Sigmoid colon (tissue), 7 donors: ENCODE measurements around the gene KRTAP10-12. TPM values are rescaled to one million over a fixed set of nuclear protein-coding genes. Genes with fewer than 3 reads are reported as not detected.

Experiments
- DNase-seq: peaks from one replicate; pipeline ENCODE4 v3.0.0-alpha.2; 2019
- H3K27ac ChIP-seq, 4 donors: fragments of 200-600 bp; sonication (generic); one replicate each; pipeline ENCODE4 v1.5.1; 2016 to 2019; ENCODE audit warnings: mild to moderate bottlenecking in 1 of 4
- H3K27me3 ChIP-seq, 3 donors: fragments of 200-600 bp; sonication (generic); one replicate each; pipeline ENCODE4 v1.5.1; 2019; ENCODE audit warnings: mild to moderate bottlenecking in 1 of 3
- H3K36me3 ChIP-seq, 4 donors: fragments of 200-600 bp; sonication (generic); one replicate each; pipeline ENCODE4 v1.5.1; 2016 to 2019
- H3K4me1 ChIP-seq, 4 donors: fragments of 200-600 bp; sonication (generic); one replicate each; pipeline ENCODE4 v1.5.1; 2017 to 2019
- H3K4me3 ChIP-seq, 4 donors: fragments of 200-600 bp; sonication (generic); one replicate each; pipeline ENCODE4 v1.5.1; 2017 to 2019; ENCODE audit warnings: mild to moderate bottlenecking in 2 of 4, moderate library complexity in 1 of 4
- H3K9me3 ChIP-seq, 4 donors: fragments of 200-600 bp in 3 of 4; sonication (generic) in 3 of 4; one replicate each; pipeline versions ENCODE4 v1.5.1 to v1.6.1; 2013 to 2019
- CTCF ChIP-seq, 4 experiments: fragments of 450-650 bp in 3 of 4; fragments of 200-600 bp in 1 of 4; IDR thresholded peaks; one replicate each; pipeline ENCODE4 v1.5.1; 2016 to 2019; ENCODE audit warnings: antibody characterized with exemption in 4 of 4, mild to moderate bottlenecking in 3 of 4, moderate library complexity in 2 of 4
- EP300 ChIP-seq, 4 donors: sonication (generic); formaldehyde crosslinking; IDR thresholded peaks; one replicate each; pipeline ENCODE4 v1.6.1; 2017; ENCODE audit warnings: antibody characterized with exemption in 4 of 4
- POLR2A ChIP-seq, 2 donors: fragments of 450-650 bp; IDR thresholded peaks; one replicate each; pipeline ENCODE4 v1.6.1; 2016; ENCODE audit warnings: antibody characterized with exemption in 2 of 2, mild to moderate bottlenecking in 2 of 2, moderate library complexity in 2 of 2
- POLR2AphosphoS5 ChIP-seq, 4 donors: sonication (generic); formaldehyde crosslinking; IDR thresholded peaks; one replicate each; pipeline ENCODE4 v1.6.1; 2017; ENCODE audit warnings: antibody characterized with exemption in 4 of 4
- WGBS, 2 donors: extraction: QIAGEN DNeasy Blood & Tissue Kit; methylation state at CpG; one replicate each; pipeline ENCODE4 v1.1.7; 2013; 5-methylcytosine and 5-hydroxymethylcytosine counted together
- intact Hi-C: fragments of 100-400 bp; cut with DNase I; formaldehyde crosslinking; loops from one replicate; pipeline ENCODE4 v1.15.1; 2023
- polyA plus RNA-seq, 3 donors: library from polyadenylated mRNA; stranded (reverse); fragments of 200-250 nt; gene quantifications; one replicate each; pipeline ENCODE4 v1.2.3, GENCODE V29; 2013
- total RNA-seq, 4 donors: library from RNA; depleted of rRNA; stranded (reverse); fragments of >200 nt; gene quantifications; one replicate each; pipeline ENCODE4 v1.1.0, GENCODE V29; 2016
- donor health status: healthy with polysubstance abuse.
- donor health status: Bipolar disorder and iron deficiency.
- donor health status: healthy.

KRTAP10-12 gene
- total and polyA plus RNA-seq, 7 donors: not detected

GRCh38 chr21:44664691-44665090, 32.3 kb upstream of the KRTAP10-12 start:
- Histone ChIP-seq H3K9me3 (no peaks in the 10 kb centered on the region), H3K27ac (no peak overlapping the region), H3K4me1 (no peaks in the 10 kb centered on the region), H3K36me3 (no peaks in the 10 kb centered on the region), H3K4me3 (no peak overlapping the region), H3K27me3 (no peaks in the 10 kb centered on the region)
- intact Hi-C loops: no loop called here
- WGBS, 2 donors: 88 to 89% methylated on average over 5 of the region's 5 CpGs
- DNase-seq: no peak
- no peak for TF ChIP-seq CTCF (IDR thresholded peaks at IDR 0.05)
- TF ChIP-seq EP300 (IDR thresholded peaks at IDR 0.05): no peak
- no peak for TF ChIP-seq POLR2AphosphoS5 (IDR thresholded peaks at IDR 0.05)
- no peak for TF ChIP-seq POLR2A (IDR thresholded peaks at IDR 0.05)

- intact Hi-C loops: no loop called here
- no peak for TF ChIP-seq EP300 (IDR thresholded peaks at IDR 0.05)
- no peak for TF ChIP-seq POLR2AphosphoS5 (IDR thresholded peaks at IDR 0.05)
- no peak for TF ChIP-seq POLR2A (IDR thresholded peaks at IDR 0.05)
- no peak for TF ChIP-seq CTCF (IDR thresholded peaks at IDR 0.05)
- no peak within 1 kb of the TSS for H3K4me3 ChIP-seq
- no peaks in the 10 kb centered on the region for H3K4me1 ChIP-seq
- peaks cover 0 to 5% (median 0%) of the 10 kb centered on the region in 3 donors for H3K27me3 ChIP-seq
- no peak within 1 kb of the TSS for H3K27ac ChIP-seq
- no peaks in the 10 kb centered on the region for H3K36me3 ChIP-seq
- H3K9me3 ChIP-seq: peaks cover 0 to 6% (median 0%) of the 10 kb centered on the region in 4 donors
- WGBS, 2 donors: 49 to 74% methylated on average over 19 of the region's 19 CpGs
- no peak for DNase-seq
Measured at GRCh38 chr21:44666401-44667320, 30.3 kb upstream of the KRTAP10-12 start, which contains the start of gene KRTAP12-2. Gene KRTAP12-2 (minus strand): TSS chr21:44666927. CDS start chr21:44666886, 41 bp downstream.

GRCh38 chr21:44667612-44668011, 29.4 kb upstream of the KRTAP10-12 start:
- peaks cover 0 to 9% (median 0%) of the 10 kb centered on the region in 4 donors for H3K9me3 ChIP-seq
- no peak for TF ChIP-seq POLR2A (IDR thresholded peaks at IDR 0.05)

GRCh38 chr21:44670642-44671432, 26.1 kb upstream of the KRTAP10-12 start:
- DNase-seq: no peak
- Histone ChIP-seq H3K4me3 (no peak overlapping the region), H3K4me1 (no peaks in the 10 kb centered on the region), H3K27me3 (peaks cover 0 to 5% (median 0%) of the 10 kb centered on the region in 3 donors), H3K27ac (no peak overlapping the region), H3K36me3 (no peaks in the 10 kb centered on the region), H3K9me3 (peaks cover 0 to 13% (median 0%) of the 10 kb centered on the region in 4 donors)
- intact Hi-C loops: no loop called here
- 69 to 82% methylated on average over 3 of the region's 3 CpGs for WGBS, 2 donors
- no peak for TF ChIP-seq POLR2AphosphoS5 (IDR thresholded peaks at IDR 0.05)

More at GRCh38 chr21:44667612-44668011, 29.4 kb upstream of the KRTAP10-12 start:
- 69 to 86% methylated on average over 1 of the region's 1 CpG for WGBS, 2 donors
- intact Hi-C loops: no loop called here
- DNase-seq: no peak
- Histone ChIP-seq H3K4me1 (no peaks in the 10 kb centered on the region), H3K36me3 (no peaks in the 10 kb centered on the region), H3K27me3 (peaks cover 0 to 5% (median 0%) of the 10 kb centered on the region in 3 donors), H3K4me3 (no peak overlapping the region), H3K27ac (no peak overlapping the region)

GRCh38 chr21:44671911-44672310, 25.1 kb upstream of the KRTAP10-12 start:
- Histone ChIP-seq H3K36me3 (no peaks in the 10 kb centered on the region), H3K9me3 (peaks cover 0 to 13% (median 0%) of the 10 kb centered on the region in 4 donors), H3K4me1 (no peaks in the 10 kb centered on the region), H3K4me3 (no peak overlapping the region), H3K27me3 (peaks cover 0 to 5% (median 0%) of the 10 kb centered on the region in 3 donors), H3K27ac (no peak overlapping the region)
- no peak for TF ChIP-seq EP300 (IDR thresholded peaks at IDR 0.05)
- TF ChIP-seq POLR2A (IDR thresholded peaks at IDR 0.05): no peak
- no peak for TF ChIP-seq POLR2AphosphoS5 (IDR thresholded peaks at IDR 0.05)
- TF ChIP-seq CTCF (IDR thresholded peaks at IDR 0.05): no peak
- WGBS, 2 donors: 94 to 100% methylated on average over 1 of the region's 1 CpG
- DNase-seq: no peak
- intact Hi-C loops: no loop called here
